Head of caudate nucleus (tissue), 42 donors: ENCODE results near the gene CD300LD.

ENCODE experiments used
- DNase-seq, 42 donors: peaks; one replicate each; pipeline versions ENCODE4 v3.0.0 to v3.0.0-alpha.2; 2020 to 2021; ENCODE audit warnings: mixed read lengths in 7 of 42
- intact Hi-C: fragments of 100-400 bp; cut with DNase I; formaldehyde crosslinking; loops from one replicate; pipeline ENCODE4 v1.15.0; 2022

CD300LD gene

DNA sequence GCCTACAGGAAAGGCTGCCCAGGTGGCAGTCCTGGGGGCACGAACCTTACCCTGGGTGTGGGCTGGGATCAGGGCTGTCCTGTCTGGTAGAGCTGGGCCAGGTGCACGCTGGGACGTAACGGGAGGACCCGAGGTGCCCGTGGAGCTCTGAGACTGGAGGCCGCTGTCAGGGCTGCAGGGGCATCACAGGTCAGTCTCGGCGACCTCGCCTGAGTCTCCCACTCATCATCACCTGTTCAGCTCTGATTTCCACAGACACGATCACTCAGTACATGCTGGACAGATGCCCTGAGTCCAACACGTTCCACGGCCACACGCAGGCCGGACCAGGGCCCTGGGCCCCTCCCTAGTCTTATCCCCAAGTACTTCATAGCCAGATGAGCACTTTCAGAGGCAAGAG lies 41.5 kb downstream of the CD300LD start:
- DNase-seq, result peak in 1 of 42 donors; percentile 4
- intact Hi-C loops, result no loop called here

DNA sequence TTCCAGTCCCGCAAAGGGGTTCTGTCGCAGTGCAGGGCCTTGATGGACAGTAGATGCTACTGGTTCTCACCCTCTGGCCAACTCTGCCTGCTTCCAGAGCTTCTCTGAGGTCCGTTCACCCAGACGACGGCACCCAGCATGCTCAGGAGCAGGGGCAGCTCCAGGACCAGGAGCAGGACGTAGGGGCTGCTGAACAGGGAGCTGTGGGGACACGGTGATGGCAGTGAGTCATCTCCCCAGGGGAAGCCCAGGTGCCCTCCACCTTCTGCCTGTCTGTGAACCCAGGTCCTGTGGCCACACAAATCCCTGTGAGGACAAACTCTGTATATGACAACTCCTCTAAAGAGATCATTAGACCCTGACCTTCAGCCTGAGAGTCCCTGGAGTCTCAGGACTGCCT lies 42.7 kb downstream of the CD300LD start:
- no peak for DNase-seq
- intact Hi-C loops, result no loop called here

DNA sequence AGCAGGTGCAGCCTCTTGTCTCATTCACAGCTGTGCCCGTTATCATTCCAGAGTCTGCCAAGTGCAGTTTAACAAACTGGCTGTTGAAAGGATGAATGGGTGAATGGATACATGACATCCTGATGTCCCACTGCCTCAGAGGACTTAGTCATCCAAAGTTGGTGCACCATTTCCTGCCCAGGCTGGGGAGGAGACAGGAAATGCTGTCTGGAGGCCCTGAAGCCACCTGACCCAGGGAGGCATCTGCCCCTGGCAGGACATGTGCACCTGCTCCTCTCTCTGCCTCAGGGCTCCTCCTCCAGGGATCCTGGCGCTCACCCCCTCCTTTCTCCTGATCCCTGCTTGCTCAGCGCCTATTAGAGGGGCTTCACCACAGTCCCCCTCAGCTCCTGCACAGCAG lies 44.3 kb downstream of the CD300LD start:
- DNase-seq, result peak in 1 of 42 donors; percentile 14
- intact Hi-C loops, result no loop called here

DNA sequence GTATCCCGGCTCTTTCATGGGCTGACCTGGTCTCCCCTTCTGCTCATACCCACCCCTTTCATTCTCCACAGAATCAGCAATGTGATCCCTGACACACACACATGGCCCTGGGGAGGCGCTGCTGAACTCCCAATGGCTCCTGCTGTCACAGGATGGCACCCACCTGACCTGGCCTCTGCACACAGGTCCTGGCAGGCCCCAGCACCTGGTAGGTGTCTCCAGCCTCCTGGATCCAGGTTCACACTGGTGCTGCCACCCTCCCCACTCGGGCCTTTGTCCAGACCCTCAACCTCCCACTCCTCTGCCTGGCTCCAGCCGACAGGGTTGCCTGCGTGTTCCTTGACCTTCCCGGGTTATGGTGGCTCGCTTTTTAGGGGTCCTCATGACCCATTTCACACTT lies 44.8 kb downstream of the CD300LD start:
- DNase-seq, result peak in 1 of 42 donors; percentile 6
- intact Hi-C loops, result no loop called here

DNA sequence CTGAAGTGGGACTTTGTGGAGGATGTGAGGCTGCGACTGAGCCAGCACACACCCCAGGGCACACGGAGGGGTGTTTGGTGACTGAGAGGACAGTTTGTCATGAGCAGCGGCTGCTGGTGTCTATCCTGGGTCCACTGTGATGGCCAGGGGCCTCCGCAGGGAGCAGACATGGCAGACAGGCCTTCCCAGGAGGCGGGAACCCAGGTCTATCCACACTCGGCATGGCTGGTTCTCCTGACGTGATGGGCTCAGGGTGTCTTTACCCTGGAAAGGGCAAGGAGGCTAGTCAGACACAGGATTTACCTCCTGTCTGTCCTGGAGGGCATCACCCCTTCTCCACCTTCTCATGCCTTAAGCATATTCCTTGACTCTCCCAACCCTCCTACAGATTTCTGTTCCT lies 45.5 kb downstream of the CD300LD start:
- no peak for DNase-seq
- intact Hi-C loops, result no loop called here

DNA sequence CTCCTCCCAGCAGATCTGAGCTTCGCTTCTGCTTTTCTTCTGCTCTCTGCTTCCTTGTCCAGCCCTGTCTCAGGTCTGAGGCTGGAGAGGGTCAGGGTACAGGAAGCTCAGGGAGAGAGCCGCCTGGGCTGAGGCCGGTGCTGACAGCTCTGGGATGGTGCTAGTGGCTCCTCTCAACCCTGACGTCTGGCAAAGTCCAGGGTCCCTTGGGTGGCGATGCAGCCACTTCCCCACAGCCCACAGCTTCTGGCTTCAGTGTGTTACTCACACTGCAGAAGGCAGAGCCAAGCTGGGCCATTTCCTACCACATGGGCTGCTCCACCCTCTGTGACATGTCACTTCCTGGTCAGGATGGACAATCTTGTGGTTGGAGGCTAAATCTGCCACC lies 46.2 kb downstream of the CD300LD start, which contains the start of gene CD300C:
TSS of gene CD300C (minus strand) at position 273 of the 388 bp plus-strand sequence. CDS start 333 bp downstream, outside the sequence.
- intact Hi-C loops, result no loop called here
- peak in 26 of 42 donors; percentile 5 to 65 (median 35) for DNase-seq

DNA sequence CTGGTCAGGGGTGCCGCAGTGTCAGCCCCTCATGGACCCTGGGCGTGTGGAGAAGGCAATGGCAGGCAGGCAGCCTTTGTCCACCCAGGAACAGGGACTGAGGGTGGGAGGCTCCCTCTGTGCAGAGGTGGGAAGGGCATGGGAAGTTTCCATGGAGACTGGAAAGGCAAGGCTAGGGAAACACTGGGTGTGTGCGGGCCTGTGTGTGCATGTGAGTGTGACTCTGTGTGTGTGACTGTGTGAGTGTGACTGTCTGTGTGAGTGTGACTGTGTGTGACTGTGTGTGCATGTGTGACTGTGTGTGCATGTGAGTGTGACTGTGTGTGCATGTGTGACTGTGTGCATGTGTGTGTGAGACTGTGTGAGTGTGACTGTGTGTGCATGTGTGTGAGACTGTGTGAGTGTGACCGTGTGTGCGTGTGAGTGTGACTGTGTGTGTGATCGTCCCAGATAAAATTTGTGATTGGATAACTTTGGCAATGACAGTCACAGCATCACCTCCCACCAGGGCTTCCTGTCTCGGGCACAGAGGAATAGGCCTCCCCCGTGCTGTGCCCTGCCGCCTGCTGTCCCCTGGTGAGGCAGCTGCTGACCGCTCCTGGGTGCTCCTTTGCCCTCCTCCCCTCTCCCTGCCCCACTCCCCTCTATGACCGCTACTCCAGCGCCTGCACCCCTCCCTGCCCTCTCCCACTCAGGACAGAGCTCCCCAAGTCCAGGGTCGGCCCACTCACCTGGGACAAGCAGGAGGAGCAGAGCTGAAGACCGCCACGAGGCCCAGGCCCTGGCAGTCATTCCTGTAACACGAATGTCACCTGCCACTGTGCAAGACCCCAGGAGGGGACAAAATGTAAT lies 46.9 kb downstream of the CD300LD start:
- DNase-seq, result no peak
- intact Hi-C loops, result no loop called here

DNA sequence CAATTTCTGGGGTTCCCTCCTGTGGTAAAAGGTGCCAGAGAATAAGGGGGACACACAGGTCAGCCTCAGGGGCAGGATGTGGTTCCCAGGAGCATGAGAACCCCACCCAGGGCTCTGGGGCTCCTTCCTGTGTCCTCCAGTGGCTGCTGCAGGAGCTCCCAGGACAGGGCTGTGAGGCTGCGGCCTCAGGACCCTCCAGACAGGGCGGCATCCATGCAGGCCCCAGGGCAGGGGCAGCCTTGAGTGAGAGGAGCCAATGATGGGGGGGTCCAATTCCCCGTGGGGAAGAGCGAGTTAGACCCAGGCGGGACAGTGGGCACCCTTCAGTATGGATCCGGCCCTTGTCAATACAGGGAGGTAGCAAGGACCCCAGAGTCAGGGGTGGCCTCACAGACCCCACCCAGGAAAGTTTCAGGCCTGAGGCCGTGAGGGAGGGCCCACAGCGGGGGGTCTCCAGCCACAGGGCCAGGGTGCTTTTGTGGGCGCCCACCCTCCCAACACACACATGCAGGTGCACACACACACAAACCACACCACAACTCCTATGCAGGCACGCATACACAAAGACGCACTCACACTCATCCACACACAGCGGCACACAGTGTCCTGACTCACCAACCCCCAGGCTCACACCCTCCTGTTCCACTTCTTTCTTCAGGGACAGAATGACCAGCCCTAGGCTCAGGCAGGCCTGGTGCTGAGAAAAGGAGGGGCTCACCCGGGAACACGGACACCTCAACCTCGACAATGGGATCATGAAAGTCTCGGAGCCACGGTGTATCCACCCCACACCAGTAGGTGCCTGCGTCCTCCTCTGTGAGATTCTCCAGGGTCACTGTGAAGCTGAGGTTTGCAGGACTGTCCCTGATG lies 48.0 kb downstream of the CD300LD start:
- DNase-seq, result no peak
- intact Hi-C loops, result no loop called here

DNA sequence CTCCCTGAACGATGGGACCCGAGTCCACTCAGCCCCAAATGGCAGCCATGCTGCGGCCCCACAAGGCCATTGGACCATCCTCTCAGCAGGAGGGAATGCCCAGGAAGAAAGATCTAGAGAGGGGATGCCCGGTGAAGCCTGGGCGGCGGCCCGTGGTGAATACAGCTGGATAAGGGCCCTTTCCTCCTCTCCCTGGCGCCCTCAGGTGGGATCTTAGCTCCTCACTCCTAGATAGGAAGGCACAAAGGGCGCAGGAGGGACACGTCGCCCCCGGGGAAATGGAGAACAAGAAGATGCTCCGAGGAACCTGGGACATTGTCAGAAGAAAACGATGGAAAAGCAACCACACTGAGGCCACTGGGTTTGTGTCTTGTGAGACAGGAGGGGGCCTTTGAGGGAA lies 48.7 kb downstream of the CD300LD start:
- no peak for DNase-seq
- intact Hi-C loops, result no loop called here

DNA sequence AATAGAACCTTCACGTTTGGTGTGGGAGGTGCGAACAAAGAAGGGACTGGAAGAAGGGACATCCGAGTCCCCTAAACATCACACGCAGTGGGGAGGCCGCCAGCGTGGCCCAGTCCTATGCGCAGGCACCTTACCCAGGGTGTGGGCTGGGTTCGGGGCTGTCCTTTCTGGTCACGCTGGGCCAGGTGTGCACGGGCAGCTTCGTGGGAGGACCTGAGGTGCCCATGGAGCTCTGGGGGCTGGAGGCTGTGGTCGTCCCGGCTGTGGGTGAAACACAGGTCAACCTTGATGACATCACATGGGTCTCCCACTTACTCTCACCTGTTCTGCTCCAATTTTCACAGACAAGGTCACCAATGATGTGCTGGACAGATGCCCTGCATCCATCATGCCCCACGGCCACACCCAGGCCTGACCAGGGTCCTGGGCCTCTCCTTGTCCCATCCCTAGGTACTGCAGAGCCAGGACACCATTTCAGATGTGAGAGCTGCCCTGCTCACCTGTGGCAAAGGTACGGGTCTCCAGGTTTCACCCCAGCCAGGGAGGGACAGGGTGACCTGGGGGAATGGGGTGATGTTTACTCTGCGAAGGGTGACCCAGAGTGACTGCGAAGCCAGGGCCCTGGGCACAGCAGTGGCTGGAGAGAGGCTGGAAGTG lies 49.2 kb downstream of the CD300LD start:
- intact Hi-C loops, result no loop called here
- no peak for DNase-seq

DNA sequence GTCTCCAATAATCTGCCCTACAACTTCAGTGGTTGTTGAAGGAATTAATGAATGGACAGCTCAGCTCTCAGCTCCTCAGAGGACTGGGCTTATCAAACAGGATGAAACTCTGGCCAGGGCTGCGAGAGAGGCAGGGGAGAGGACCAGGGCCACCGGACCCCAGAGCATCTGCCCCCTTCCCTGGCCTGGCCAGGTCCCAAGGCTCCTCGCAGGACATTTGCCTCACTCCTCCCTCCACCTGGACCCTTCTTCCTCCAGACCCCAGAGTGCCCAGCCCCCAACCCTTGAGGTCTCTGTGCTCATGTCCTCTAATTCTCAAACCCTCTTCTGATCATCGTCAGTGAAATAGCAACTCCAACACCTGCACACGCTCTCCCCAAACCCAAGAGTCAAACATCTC lies 49.9 kb downstream of the CD300LD start:
- intact Hi-C loops, result no loop called here
- no peak for DNase-seq

DNA sequence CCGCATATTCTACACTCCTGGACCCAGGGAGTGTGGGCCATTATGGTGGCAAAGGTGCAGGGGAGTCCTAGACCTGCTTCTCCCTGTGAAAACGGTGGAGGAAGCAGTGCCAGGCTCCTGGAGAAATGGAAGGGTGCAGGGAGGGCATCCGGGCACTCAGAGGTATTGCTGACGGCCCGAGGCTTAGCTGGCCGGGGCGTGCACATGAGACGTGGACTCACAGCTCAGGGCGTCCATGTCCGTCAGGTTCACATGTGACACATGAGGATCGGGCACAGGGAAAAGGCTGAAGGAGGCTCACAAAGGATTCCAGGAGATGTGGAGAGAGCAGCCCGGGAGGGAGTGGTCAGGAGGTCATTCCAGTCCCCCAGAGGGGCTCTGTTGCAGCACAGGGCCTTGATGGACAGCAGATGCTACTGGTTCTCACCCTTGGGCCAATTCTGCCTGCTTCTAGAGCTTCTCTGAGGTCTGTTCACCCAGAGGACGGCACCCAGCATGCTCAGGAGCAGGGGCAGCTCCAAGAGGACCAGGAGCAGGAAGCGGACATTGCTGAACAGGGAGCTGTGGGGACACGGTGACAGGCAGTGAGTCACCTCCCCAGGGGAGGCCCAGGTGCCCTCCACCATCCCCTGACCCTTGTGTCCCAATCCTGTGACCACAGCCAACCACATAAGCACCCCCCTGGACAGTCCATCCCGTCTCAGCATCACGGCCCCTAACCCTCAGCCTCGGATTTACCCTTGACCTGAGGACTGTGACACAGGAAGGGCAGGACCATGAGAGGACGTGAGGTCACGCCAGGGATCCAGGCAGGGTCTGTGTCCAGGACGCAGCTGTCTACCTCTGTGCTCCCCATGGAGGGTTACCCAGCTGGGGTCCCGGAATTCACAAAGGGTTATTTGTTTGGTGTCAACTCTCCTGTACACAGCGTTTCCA lies 50.6 kb downstream of the CD300LD start:
- DNase-seq, result no peak
- intact Hi-C loops, result no loop called here

DNA sequence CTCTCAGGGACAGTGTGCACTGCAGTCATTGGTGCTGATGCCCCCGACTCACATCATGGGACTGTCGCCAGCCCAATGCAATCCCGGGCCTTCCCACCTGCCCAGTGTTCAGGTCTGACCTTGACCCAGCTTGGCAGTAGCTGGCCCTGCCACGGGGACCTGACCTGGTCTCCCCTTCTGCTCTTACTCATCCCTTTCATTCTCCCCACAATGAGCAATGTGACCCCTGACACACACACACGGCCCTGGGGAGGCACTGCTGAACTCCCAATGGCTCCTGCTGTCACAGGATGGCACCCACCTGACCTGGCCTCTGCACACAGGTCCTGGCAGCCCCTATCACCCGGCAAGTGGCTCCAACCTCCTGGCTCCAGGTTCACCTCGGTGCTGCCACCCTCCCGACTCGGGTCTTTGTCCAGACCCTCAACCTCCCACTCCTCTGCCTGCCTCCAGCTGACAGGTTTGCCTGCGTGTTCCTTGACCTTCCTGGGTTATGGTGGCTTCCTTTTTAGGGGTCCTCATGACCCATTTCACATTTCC lies 52.7 kb downstream of the CD300LD start:
- intact Hi-C loops, result no loop called here

DNA sequence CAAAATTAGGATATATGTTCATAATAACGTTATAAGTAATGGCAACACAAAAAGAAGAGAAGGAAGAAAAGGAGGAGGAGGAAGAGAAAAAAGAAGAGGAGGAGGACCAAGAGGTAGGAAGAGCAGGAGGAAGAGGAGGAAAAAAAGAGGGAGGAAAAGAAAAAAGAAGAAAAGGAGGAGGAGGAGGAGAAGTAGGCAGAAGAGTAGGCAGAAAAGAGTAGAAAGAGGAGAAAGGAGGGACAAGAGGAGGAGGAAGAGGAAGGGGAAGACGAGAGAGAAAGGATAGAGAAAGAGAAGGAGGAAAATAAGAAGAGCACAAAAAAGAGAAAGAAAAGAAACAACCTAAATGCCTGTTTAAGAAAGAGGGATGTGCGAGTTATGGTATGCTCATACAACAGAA lies 55.2 kb downstream of the CD300LD start:
- intact Hi-C loops, result no loop called here
- DNase-seq, result no peak

More for the DNA sequence above, 52.7 kb downstream of the CD300LD start:
- no peak for DNase-seq

DNA sequence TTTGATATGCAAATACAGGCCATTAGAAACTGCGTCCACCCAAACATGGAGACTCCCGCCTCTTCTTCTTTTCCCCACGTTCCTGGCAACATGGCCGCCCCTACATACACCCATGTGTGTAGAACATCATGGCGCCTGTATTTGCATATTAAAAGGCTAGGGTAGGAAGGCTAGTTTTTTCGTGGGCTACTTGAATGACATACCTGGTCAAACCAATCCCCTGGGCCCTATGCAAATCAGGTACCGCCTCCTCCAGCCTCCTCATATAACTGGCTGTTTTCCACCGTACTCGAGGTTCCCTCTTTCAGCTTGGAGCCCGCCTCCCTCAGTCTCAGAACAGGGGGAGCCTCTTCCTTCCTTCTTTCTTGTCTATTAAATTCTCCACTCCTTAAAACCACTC lies 60.0 kb downstream of the CD300LD start:
- intact Hi-C loops, result no loop called here
- DNase-seq, result peak in 36 of 42 donors; percentile 10 to 72 (median 48)

DNA sequence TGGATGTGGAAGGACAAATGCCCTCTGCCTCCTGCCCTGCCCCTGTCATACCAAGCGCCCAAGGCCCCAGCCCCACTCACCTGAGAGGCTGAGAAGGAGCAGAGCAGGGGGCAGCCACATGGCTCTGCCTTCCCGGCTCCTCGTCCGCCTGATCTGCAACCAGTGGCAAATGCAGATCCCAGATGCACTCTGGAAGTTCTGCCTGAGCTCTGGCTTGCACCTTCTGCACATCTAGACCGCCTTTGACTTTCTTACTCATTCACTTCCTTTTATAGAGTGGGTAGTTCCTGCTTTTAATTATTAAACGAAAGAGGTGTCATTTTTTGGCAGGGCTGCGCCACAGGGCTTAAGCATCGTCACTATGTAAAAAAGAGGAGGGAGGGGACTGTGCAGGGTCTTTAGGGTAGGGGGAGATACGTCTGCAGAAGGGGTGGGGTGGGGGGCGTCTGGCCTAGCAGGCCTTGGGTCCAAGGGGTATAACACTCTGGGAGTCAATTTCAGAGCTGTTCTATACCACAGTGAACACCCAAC lies 60.8 kb downstream of the CD300LD start, which contains the start of gene CD300LB:
TSS of gene CD300LB (minus strand) at position 245 of the 531 bp plus-strand sequence. CDS start at position 120, 125 bp downstream.
- DNase-seq, result peak in 10 of 42 donors; percentile 2 to 39 (median 11)

DNA sequence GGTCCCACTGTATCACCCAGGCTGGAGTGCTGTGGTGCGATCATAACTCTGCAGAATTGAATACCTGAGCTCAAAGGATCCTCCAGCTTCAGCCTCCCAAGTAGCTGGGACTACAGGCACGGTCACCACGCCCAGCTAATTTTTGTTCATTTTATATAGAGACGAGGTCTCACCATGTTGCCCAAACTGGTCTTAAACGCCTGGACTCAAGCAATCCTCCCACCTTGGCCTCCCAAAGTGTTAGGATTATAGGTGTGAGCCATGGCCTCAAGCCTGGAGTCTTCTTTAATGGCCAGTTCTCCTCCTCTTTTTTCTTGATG lies 61.3 kb downstream of the CD300LD start:
- intact Hi-C loops, result no loop called here
- DNase-seq, result peak in 7 of 42 donors; percentile 2 to 32 (median 7)

More for the DNA sequence above, 60.8 kb downstream of the CD300LD start, which contains the start of gene CD300LB:
- intact Hi-C loops, result no loop called here
